ENCODE data around the gene PFN3. TPM values are rescaled to one million over a fixed set of nuclear protein-coding genes. Genes with fewer than 3 reads are reported as not detected.
A peak's percentile ranks its signal among the peaks of the same experiment; 100 is the strongest.

PFN3 gene
- total RNA-seq, 1 donor from 2014 or later: not detected

DNA sequence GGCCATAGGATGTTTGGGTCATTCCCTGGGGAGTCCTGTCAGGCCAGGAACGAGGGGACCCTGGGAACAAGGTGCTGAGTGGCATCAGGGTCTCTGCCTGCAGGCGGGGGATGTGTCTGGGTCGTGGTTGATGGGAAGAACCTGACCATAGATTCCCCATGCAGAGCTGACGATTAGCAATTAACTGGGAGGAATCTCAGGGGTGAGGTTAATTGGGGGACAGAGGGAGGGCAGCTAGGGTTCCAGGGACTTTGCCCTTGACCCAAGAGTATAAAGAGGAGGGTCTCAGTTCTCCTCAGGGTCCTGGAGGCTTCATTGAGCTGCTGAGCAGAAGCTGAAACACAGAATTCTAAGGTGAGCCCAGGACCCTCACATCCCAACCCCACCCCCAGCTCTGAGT, 16.3 kb downstream of the PFN3 start, which contains the start of gene SLC34A1:
SLC34A1 (plus strand) TSS at position 301 of the 400 bp plus-strand sequence. CDS start 1,308 bp downstream, outside the sequence.
- TF ChIP-seq, protein P1, sequence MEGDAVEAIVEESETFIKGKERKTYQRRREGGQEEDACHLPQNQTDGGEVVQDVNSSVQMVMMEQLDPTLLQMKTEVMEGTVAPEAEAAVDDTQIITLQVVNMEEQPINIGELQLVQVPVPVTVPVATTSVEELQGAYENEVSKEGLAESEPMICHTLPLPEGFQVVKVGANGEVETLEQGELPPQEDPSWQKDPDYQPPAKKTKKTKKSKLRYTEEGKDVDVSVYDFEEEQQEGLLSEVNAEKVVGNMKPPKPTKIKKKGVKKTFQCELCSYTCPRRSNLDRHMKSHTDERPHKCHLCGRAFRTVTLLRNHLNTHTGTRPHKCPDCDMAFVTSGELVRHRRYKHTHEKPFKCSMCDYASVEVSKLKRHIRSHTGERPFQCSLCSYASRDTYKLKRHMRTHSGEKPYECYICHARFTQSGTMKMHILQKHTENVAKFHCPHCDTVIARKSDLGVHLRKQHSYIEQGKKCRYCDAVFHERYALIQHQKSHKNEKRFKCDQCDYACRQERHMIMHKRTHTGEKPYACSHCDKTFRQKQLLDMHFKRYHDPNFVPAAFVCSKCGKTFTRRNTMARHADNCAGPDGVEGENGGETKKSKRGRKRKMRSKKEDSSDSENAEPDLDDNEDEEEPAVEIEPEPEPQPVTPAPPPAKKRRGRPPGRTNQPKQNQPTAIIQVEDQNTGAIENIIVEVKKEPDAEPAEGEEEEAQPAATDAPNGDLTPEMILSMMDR (IDR thresholded peaks at IDR 0.05; ENCODE audit: insufficient read depth, low read length, severe bottlenecking): no peak
- no peak for FAIRE-seq

DNA sequence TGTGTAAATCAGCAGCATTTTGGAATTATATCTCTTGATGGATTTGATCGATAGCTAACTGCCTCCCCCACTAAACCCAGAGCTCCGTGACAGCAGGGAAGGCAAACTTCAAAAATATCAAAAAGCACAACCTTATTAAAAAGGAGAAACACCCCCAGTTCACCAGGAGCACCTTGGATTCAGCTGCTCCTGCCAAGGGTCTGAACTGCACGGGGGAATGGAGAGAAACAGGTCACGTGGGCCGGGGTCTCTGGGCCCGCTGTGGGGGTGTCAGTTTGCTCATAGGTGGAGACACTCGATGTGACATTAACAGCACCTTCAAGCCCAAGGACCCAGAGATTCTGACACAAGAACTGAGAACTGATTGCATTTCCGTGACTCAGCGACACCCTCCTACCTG, 17.3 kb downstream of the PFN3 start:
- TF ChIP-seq, protein P1 (IDR thresholded peaks at IDR 0.05; ENCODE audit: insufficient read depth, low read length, severe bottlenecking): no peak
- no peak for DNase-seq (ENCODE audit: low read depth)
- Histone ChIP-seq H3K27me3 (ENCODE audit: control insufficient read depth, insufficient read depth, low read length) (no peaks in the 10 kb centered on the region), H3K4me3 (ENCODE audit: low read depth, low read length) (no peak overlapping the region), H3K36me3 (ENCODE audit: control insufficient read depth, insufficient read depth, low read length) (no peaks in the 10 kb centered on the region)
- no peak for FAIRE-seq

More for the DNA sequence above, 16.3 kb downstream of the PFN3 start, which contains the start of gene SLC34A1:
- Histone ChIP-seq H3K4me3 (ENCODE audit: low read depth, low read length) (no peak within 1 kb of the TSS), H3K27me3 (ENCODE audit: control insufficient read depth, insufficient read depth, low read length) (no peaks in the 10 kb centered on the region), H3K36me3 (ENCODE audit: control insufficient read depth, insufficient read depth, low read length) (no peaks in the 10 kb centered on the region)
- DNase-seq (ENCODE audit: low read depth): no peak

DNA sequence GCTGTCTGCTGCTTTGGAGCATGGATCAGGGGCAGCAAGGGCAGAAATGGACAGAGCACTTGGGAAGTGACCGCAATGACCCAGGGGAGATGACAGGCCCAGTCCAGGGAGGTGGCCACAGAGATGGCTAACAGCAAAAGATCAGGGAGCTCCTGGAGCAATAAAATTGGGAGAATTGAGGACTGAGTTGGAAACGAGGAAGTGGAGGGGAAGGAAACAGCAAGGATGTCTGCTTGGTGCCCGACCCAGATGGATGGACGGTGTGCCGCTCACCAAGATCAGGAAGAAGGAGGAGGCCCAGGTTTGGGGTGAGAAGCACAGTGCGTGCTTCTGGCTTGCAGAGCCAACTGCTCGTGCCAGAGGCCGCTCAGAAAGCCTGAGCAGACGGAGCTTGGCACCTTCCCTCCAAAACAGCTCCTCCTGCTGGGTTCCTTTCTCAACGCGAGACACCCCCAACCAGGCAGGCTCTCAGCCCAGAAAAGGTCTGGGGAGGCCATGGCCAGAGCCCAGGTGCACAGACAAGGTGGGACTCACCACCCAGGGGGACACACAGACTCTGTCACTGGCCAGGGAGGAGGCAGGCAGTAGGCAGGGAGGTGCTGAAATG, 17.9 kb downstream of the PFN3 start:
- Histone ChIP-seq H3K36me3 (ENCODE audit: control insufficient read depth, insufficient read depth, low read length) (no peaks in the 10 kb centered on the region), H3K27me3 (ENCODE audit: control insufficient read depth, insufficient read depth, low read length) (no peaks in the 10 kb centered on the region), H3K4me3 (ENCODE audit: low read depth, low read length) (no peak overlapping the region)
- DNase-seq (ENCODE audit: low read depth) (peak; percentile 26), FAIRE-seq (no peak)
- TF ChIP-seq, protein P1 (IDR thresholded peaks at IDR 0.05; ENCODE audit: insufficient read depth, low read length, severe bottlenecking): peak; percentile 60

DNA sequence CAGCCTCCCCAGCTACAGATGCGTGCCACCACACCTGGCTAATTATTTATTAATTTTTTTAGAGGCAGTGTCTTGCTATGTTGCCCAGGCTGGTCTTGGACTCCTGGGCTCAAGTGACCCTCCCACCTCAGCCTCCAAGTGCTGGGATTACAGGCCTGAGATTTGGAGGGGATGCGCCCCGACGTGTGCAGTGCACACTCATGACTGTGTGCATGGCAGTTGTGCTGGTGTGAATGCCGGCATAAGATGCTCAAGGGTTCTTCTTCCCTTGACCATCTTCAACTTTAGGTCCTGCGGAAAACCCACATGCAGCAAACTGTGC, 19.7 kb downstream of the PFN3 start:
- FAIRE-seq (no peak), DNase-seq (ENCODE audit: low read depth) (no peak)
- no peak overlapping the region for H3K4me3 ChIP-seq (ENCODE audit: low read depth, low read length)
- no peaks in the 10 kb centered on the region for H3K27me3 ChIP-seq (ENCODE audit: control insufficient read depth, insufficient read depth, low read length)
- TF ChIP-seq, protein P1 (IDR thresholded peaks at IDR 0.05; ENCODE audit: insufficient read depth, low read length, severe bottlenecking): no peak
- no peaks in the 10 kb centered on the region for H3K36me3 ChIP-seq (ENCODE audit: control insufficient read depth, insufficient read depth, low read length)

DNA sequence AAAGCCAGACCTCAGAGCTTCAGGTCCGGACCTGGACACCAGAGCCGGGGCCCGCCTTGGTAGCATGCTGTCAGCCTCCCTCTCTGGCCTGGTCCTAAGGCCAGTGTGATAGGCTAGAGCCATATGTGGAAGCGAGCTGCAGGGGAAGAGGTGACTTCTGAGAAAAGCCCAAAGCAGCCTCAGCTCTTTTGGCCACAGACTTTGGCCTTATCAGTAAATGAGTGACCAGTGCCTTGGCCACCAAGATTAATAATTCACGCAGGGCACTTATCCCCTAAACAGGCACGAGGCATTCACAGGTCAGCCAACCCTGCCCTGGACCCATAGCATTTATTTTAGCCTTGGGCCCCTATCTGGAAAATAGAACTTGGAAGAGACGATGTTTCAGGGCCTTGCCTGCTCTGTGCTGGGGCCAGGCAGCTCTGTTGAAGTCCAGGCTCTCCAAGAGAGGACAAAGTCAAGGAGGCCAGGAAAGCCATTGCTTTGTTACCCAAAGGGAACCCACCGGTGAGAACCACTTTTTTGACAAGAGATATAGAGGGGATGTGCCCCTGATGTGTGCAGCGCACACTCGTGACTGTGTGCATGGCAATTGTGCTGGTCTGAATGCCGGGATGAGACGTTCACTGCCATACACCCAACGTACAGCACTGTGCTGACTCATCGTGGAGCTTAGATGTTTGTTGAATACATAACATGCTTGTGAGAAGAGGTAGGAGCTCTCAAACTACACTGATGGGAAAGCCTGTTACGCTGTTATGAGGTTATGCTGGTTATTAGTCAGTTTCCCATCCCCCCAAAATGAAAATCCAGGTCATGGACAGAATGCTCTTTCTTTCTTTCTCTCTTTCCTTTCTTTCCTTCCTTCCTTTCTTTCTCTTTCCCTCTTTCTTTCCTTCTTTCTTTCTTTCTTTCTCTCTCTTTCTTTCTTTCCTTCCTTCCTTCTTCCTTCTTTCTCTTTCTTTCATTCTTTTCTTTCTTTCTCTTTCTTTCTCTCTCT, 21.3 kb downstream of the PFN3 start:
- TF ChIP-seq, protein P1 (IDR thresholded peaks at IDR 0.05; ENCODE audit: insufficient read depth, low read length, severe bottlenecking): no peak
- DNase-seq (ENCODE audit: low read depth) (peak; percentile 93), FAIRE-seq (no peak)
- no peak overlapping the region for H3K4me3 ChIP-seq (ENCODE audit: low read depth, low read length)
- H3K27me3 ChIP-seq (ENCODE audit: control insufficient read depth, insufficient read depth, low read length): no peaks in the 10 kb centered on the region
- H3K36me3 ChIP-seq (ENCODE audit: control insufficient read depth, insufficient read depth, low read length): no peaks in the 10 kb centered on the region

Measured in bronchial epithelial cell (primary cell).